ENCODE data around the gene RASA3.

The RASA3 gene

GRCh38 chr13:114026481-114026880 lies 105.9 kb downstream of the RASA3 start:
- no peak for DNase-seq (ENCODE audit: low read depth in 1 of 2, low spot score in 1 of 2)
- H3K27ac ChIP-seq (replicated peaks), result no peak overlapping the region
- no peak for TF ChIP-seq GABPA (IDR thresholded peaks at IDR 0.05; ENCODE audit: low read depth)
- TF ChIP-seq CTCF (IDR thresholded peaks at IDR 0.05; ENCODE audit: insufficient read depth, low read length), result no peak
- TF ChIP-seq POLR2AphosphoS5 (IDR thresholded peaks at IDR 0.05; ENCODE audit: low read depth), result no peak
- no peak for TF ChIP-seq REST (IDR thresholded peaks at IDR 0.05; ENCODE audit: insufficient replicate concordance, low read depth)
- no peaks in the 10 kb centered on the region for H3K27me3 ChIP-seq (ENCODE audit: insufficient read depth, poor library complexity, severe bottlenecking)
- H3K4me3 ChIP-seq (replicated peaks; ENCODE audit: insufficient read depth, low read length), result no peak overlapping the region

- no peak overlapping the region for H3K27ac ChIP-seq (replicated peaks)
- TF ChIP-seq GABPA (IDR thresholded peaks at IDR 0.05; ENCODE audit: low read depth) (no peak), SPI1 (IDR thresholded peaks at IDR 0.05; ENCODE audit: borderline replicate concordance, low read depth) (no peak), CTCF (IDR thresholded peaks at IDR 0.05; ENCODE audit: insufficient read depth, low read length) (no peak), POLR2AphosphoS5 (IDR thresholded peaks at IDR 0.05; ENCODE audit: low read depth) (no peak), REST (IDR thresholded peaks at IDR 0.05; ENCODE audit: insufficient replicate concordance, low read depth) (no peak)
- no peaks in the 10 kb centered on the region for H3K27me3 ChIP-seq (ENCODE audit: insufficient read depth, poor library complexity, severe bottlenecking)
- H3K4me3 ChIP-seq (replicated peaks; ENCODE audit: insufficient read depth, low read length), result no peak overlapping the region
- DNase-seq (ENCODE audit: low read depth in 1 of 2, low spot score in 1 of 2), result no peak
These were observed 106.5 kb downstream of the RASA3 start for GRCh38 chr13:114025714-114026431.

GRCh38 chr13:114025405-114025713 lies 107.1 kb downstream of the RASA3 start:
- DNase-seq (ENCODE audit: low read depth in 1 of 2, low spot score in 1 of 2), result no peak
- Histone ChIP-seq H3K27me3 (ENCODE audit: insufficient read depth, poor library complexity, severe bottlenecking) (no peaks in the 10 kb centered on the region), H3K4me3 (replicated peaks; ENCODE audit: insufficient read depth, low read length) (no peak overlapping the region), H3K27ac (replicated peaks) (no peak overlapping the region; the same call in 1 of the 2 replicates)
- no peak for TF ChIP-seq REST (IDR thresholded peaks at IDR 0.05; ENCODE audit: insufficient replicate concordance, low read depth)
- no peak for TF ChIP-seq CTCF (IDR thresholded peaks at IDR 0.05; ENCODE audit: insufficient read depth, low read length)
- no peak for TF ChIP-seq POLR2AphosphoS5 (IDR thresholded peaks at IDR 0.05; ENCODE audit: low read depth)
- no peak for TF ChIP-seq GABPA (IDR thresholded peaks at IDR 0.05; ENCODE audit: low read depth)
- TF ChIP-seq SPI1 (IDR thresholded peaks at IDR 0.05; ENCODE audit: borderline replicate concordance, low read depth), result no peak
